Fibroblast of the aortic adventitia (primary cell): Measurements from ENCODE around the gene HAUS5. TPM values are rescaled to one million over a fixed set of nuclear protein-coding genes. Genes with fewer than 3 reads are reported as not detected.

Experiments
- DNase-seq: peaks from one replicate; pipeline ENCODE4 v3.0.0-alpha.2; 2010; ENCODE audit warnings: low read depth
- H3K4me3 ChIP-seq: 2 replicates; pipeline ENCODE4 v1.5.1; 2011; ENCODE audit warnings: low read depth, mild to moderate bottlenecking, control low read depth, low read length, moderate library complexity
- total RNA-seq: library from RNA; depleted of rRNA; stranded (reverse); fragments of >200 nt; gene quantifications from 2 replicates; pipeline ENCODE4 v1.2.3, GENCODE V29; 2012; ENCODE audit warnings: low replicate concordance
- TF ChIP-seq, protein P1 (sequence below): IDR thresholded peaks from 2 replicates; pipeline ENCODE4 v1.5.1; 2011; ENCODE audit warnings: mild to moderate bottlenecking, low read length, control low read depth, inconsistent platforms; ENCODE audit not compliant: insufficient read depth

HAUS5 gene
- total RNA-seq, 1 donor, result 9.9 TPM

DNA sequence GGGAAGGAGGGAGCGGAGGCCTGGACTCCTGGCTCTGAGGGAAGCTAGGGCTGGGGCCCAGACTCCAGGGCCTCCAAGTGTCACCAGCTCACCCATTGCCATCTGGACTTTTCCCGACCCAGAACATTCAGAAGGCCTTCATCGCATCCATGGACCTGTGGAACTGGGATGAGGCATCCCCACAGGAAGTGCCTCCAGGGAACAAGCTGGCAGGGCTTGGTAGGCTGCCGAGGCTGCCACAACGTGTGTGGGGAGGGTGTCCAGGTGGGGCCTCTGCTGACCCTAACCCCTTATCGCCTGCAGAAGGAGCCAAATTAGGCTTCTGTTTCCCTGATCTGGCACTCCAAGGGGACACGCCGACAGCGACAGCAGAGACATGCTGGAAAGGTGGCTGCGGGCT is 29.8 kb downstream of the HAUS5 start:
- no peak overlapping the region for H3K4me3 ChIP-seq
- TF ChIP-seq, protein P1, sequence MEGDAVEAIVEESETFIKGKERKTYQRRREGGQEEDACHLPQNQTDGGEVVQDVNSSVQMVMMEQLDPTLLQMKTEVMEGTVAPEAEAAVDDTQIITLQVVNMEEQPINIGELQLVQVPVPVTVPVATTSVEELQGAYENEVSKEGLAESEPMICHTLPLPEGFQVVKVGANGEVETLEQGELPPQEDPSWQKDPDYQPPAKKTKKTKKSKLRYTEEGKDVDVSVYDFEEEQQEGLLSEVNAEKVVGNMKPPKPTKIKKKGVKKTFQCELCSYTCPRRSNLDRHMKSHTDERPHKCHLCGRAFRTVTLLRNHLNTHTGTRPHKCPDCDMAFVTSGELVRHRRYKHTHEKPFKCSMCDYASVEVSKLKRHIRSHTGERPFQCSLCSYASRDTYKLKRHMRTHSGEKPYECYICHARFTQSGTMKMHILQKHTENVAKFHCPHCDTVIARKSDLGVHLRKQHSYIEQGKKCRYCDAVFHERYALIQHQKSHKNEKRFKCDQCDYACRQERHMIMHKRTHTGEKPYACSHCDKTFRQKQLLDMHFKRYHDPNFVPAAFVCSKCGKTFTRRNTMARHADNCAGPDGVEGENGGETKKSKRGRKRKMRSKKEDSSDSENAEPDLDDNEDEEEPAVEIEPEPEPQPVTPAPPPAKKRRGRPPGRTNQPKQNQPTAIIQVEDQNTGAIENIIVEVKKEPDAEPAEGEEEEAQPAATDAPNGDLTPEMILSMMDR, result no peak
- DNase-seq, result no peak

DNA sequence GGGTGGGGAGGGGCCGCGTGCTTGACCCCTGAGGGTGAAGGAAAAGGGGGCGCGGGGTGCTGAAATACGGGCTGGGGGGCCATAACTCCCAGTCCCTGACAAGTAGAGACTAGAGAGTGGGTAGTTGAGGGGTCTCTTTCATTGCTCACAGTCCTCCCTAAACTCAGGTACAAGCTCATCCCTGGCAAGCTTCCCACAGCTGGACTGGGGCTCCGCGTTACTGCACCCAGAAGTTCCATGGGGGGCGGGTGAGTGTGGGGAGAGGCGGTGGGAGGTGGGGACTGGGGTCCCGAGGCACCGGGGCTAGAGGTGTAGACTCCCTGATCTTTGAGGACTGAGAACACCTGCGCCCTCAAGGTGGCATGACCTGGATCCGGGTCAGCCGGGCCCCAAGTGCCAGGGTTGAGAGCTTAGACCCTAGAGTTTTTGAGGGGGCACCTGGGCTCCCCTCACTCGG is 30.3 kb downstream of the HAUS5 start:
- TF ChIP-seq, protein P1, result no peak
- H3K4me3 ChIP-seq, result peak overlapping the region; percentile 65
- no peak for DNase-seq

DNA sequence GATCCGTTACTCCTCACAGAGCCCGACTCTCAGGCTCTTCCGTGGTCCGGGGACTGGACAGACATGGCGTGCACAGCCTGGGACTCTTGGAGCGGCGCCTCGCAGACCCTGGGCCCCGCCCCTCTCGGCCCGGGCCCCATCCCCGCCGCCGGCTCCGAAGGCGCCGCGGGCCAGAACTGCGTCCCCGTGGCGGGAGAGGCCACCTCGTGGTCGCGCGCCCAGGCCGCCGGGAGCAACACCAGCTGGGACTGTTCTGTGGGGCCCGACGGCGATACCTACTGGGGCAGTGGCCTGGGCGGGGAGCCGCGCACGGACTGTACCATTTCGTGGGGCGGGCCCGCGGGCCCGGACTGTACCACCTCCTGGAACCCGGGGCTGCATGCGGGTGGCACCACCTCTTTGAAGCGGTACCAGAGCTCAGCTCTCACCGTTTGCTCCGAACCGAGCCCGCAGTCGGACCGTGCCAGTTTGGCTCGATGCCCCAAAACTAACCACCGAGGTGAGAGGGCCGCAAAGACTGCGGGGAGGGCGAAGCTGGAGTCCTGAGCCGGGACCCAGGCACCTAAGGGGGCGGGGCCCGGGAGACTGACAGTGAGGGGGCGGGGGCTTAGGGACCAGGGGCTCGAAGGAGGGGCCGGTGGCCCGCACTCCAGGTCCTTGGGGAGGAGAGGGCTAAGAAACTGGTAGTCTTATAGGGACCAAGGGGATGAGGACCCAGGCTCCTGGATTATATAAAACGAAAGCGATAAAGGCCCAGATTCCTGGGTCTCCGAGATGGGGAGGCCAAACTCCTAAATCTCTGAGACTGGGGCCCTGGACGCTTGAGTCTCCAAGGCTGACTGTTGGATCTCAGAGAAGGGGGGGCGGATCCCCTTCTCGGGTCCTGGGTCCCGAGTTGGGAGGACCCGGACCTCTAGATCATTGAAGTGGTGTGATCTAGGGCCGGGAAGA is 31.0 kb downstream of the HAUS5 start:
- peak overlapping the region; percentile 65 for H3K4me3 ChIP-seq
- peak; percentile 69 for DNase-seq
- TF ChIP-seq, protein P1, result no peak

DNA sequence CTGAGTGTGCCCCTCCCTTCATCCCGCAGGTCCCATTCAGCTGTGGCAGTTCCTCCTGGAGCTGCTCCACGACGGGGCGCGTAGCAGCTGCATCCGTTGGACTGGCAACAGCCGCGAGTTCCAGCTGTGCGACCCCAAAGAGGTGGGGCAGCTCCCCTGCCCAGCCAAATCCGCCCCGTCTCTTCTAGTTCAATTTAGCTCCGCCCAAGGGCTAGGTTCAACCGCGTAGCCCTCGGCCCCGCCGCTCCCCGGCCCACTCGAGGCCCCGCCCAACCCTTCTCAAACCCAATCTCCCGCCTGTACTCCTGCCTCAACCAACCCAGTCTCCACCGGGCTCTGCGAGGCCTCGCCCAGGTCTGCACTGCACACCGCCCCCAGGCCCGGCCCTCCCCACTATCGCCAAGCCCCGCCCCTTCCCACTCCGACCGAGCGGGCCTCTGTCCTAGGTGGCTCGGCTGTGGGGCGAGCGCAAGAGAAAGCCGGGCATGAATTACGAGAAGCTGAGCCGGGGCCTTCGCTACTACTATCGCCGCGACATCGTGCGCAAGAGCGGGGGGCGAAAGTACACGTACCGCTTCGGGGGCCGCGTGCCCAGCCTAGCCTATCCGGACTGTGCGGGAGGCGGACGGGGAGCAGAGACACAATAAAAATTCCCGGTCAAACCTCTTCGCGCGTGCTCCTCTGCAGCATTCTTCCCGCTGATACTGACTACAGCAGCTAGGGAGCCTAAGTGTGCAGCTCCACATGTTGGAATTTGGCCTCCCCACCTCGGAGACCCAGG is 31.9 kb downstream of the HAUS5 start:
- peak; percentile 86 for DNase-seq
- peak overlapping the region; percentile 65 for H3K4me3 ChIP-seq
- TF ChIP-seq, protein P1, result peak; percentile 22

DNA sequence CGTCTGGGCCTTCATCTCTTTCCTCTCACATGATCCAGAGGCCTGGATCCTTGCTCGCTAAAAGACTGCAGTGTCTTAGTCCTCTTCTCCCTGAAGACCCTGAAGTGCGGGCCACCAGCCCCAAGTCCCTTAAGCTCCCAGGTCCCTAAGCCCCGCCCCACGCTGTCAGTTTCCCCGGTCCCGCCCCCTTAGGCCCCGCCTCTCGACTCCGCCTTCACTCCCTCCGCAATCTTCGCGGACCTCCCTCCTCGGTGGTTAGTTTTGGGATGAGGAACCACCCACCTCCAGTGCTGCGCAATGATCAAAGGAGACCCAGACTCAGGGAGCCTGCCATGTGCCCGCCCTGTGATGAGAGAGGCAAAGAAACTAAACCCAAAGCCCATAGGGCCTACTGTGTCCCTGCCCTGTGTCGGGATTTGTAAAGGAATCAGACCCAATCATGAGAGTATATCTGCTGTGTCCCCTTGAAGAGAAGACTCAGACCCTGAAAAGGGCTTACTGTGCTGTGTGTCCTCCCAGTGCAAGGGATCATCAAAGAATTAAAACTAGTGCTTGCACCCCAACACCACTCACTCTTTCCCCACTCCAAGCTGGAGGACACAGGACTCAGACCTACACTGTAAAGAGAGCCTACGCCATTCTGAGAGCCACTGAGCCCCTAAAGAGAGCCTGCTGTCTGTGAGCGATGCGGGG is 32.6 kb downstream of the HAUS5 start:
- peak overlapping the region; percentile 59 for H3K4me3 ChIP-seq
- TF ChIP-seq, protein P1, result no peak
- peak; percentile 49 for DNase-seq
